GM19438 (cell line): Measurements from ENCODE around the gene TELO2.
"Not testable (repeated sequence)": the region's sequence is repeated elsewhere in the genome, so short reads cannot be mapped to it uniquely, and the experiment has no call there.

Experiments
- ATAC-seq: cut with Tn5 transposase; IDR thresholded peaks from one replicate; pipeline ENCODE4 v1.9.1; 2021; ENCODE audit warnings: low read depth; ENCODE audit not compliant: unreplicated experiment

TELO2 gene

GRCh38 chr16:1474796-1475551, 18.2 kb upstream of the TELO2 start, which contains the start of gene CLCN7:
Gene CLCN7, minus strand, starts transcription at chr16:1475028. Its CDS starts 54 bp downstream, at chr16:1474974.
- peak; percentile 77 for ATAC-seq

GRCh38 chr16:1475552-1476114, 17.5 kb upstream of the TELO2 start:
- ATAC-seq = no peak

- ATAC-seq = no peak
These were observed 16.1 kb upstream of the TELO2 start for GRCh38 chr16:1477033-1477432.

GRCh38 chr16:1478937-1479336, 14.2 kb upstream of the TELO2 start:
- not testable (repeated sequence) for ATAC-seq

DNA sequence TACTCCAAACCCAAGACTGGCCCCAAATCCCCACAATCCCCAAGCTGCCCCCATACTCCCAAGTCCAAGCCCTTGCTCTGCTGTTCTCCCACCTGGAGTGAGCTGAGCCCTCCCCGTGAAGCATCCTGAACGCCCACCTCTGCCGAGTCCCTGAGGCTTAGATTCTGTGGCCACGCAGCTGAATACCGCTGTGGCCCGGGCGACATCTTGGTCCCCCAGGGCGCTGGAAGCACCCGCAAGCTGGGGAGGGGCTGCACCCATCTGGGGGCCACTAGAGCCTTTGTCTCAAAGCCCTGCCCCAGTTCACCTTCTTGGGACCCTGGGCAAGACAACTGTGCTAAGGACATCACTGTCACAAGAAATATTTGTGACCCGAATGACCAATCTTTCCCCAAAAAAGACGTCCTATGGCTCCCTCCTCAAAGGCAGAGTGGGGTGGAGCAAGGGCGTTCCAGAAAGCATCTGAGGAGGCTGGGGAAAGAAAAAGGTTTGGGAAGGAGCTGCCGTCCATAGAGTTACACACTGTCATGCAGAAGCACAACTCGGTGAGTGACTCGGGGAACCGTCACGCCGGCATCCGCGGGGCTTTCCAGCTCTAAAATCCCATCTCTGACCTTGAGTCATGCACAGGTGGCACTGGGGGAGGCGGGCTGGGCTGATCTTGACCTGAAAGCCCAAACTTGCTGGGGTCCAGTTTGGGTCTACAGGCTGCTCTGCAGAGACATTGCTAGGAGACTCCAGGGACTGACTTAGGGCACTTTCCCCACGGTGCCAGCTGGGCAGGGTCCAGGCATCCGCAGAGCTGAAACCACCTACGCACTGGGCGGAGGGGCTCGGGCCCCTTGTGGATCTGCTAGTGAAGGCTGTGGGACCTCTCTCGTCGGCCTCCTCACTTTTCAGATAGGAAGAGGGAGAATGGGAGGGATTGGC, 11.0 kb upstream of the TELO2 start:
- ATAC-seq = no peak

DNA sequence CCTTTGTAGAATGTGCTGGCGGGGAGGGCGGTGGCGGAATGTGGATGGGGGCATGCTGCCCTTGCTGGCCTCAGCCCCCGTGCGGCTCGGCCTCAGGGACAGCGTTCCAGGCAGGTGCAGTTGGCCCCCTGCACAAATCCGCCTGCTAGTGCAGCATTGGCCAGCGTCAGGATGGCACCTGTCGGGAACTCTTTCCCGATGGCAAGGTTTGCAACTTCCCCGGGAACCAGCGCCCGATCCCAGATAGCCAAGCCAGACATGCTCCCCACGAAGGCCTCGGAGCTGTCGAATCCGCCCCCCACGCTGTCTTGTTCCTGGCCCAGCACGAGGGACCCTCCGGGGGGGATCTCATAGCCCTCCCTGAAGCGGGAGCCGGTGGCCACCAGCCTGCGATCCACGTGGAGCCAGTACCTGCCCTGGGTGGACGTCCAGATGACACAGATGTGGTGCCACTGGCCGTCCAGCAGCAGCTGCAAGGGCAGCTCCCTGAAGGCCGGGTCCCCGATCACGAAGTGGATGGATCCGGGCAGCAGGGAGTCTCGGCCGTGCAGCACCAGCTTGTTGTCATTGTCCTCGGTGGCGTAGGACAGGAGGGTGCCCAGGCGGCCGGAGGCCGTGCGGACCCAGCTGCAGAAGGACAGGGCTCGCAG, 7.2 kb upstream of the TELO2 start:
- no peak for ATAC-seq

DNA sequence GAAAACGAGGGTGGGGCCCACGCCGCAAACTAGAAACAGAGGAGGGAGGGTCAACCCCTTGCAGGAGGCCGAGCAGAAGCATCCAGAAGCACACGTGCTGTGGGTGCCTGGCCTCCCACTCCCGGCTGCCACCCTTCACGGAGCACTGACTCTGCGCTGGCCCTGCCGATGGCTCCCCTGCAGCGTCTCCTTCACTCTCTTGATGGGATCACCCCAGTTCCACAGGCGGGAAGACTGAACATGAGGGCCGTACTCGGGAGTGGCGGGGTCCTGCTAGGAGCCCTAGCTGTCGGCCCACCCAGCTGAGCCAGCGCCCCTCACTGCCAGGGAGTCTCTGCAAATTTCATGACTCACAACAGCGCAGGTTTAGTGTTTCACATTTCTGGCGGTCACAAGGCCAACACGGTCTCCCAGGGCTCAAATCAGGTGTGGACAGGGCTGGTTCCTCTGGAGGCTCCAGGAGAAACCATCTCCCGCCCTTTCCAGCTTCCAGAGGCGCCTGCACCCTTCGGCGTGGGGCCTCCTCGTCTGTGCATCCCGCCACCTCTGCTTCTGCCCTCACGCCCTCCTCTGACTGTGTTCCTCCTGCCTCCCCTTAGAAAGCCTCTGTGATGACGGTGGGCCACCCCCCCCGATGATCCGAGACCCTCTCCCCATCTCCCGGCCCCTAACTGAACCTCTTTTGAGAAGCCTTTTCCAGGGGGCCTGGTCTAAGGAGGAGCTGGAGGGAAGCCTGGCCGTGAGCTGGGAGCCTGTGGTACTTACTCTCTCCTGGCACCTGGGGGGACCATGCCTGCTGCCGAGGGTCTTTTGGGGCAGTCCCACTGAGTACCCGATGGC, 6.4 kb upstream of the TELO2 start:
- ATAC-seq = no peak

DNA sequence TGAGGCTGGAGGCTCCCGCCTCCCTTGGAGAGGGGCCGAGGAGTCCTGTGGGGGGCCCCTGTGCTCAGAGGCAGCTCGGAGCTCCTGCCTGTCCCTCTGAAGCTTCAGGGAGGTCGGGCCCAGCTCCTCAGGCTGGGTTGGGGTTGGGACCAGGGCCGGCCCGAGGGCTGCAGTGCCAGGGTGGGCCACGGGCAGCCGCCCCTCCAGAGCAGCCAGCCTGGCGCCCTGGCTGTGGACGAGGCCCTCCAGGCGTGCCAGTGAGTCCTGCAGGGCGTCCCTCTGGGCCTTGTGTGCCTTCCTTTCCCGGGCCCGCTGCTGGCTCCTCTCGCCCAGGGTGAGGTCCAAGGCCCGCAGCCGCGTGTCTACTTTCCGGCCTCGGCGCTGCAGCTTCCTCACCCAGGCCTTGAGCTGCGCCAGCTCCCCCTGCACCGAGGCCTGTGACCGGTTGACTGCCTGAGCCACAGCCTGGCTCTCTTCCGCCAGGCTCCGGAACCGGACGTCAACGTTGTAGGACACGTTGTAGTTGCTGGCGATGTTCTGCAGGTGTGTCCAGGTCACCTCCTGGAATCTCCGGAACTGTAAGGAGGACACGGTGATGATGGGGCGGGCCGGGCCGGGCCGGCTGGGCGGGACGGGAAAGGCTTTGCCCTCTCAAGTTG, 5.6 kb upstream of the TELO2 start:
- ATAC-seq = no peak

DNA sequence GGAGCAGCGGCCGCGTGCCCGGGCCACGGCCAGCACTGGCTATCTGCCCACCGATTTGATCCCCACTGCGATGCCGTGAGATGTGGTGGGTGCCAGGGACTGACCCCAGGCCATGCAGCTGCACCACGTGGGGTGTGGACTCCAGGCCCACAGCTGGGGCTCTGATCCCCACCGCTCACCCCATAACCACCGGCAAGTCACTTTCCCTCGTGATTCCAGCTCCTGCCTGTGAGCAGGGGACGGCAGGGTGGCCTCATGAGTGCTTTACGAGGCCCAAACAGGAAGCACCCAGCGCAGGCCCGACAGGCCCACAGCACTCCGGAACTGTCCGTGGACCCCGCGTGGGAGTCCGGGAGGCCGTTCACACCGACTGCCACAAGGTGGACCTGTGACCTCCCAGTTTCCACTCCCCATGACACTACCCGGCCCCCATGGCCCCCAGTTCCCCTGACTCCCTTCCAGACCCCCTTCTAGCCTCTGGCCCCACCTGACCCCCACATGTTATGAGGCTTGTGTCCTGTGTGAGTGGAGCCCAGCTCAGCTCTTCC, 5.0 kb upstream of the TELO2 start:
- no peak for ATAC-seq

GRCh38 chr16:1488619-1489018, 4.5 kb upstream of the TELO2 start, which contains the start of gene PTX4:
Gene PTX4, minus strand, starts transcription at chr16:1488944. Its CDS starts 35 bp downstream, at chr16:1488909.
- ATAC-seq = no peak

GRCh38 chr16:1489077-1489476, 4.1 kb upstream of the TELO2 start:
- ATAC-seq = no peak

GRCh38 chr16:1491327-1491726, 1.8 kb upstream of the TELO2 start:
- no peak for ATAC-seq

DNA sequence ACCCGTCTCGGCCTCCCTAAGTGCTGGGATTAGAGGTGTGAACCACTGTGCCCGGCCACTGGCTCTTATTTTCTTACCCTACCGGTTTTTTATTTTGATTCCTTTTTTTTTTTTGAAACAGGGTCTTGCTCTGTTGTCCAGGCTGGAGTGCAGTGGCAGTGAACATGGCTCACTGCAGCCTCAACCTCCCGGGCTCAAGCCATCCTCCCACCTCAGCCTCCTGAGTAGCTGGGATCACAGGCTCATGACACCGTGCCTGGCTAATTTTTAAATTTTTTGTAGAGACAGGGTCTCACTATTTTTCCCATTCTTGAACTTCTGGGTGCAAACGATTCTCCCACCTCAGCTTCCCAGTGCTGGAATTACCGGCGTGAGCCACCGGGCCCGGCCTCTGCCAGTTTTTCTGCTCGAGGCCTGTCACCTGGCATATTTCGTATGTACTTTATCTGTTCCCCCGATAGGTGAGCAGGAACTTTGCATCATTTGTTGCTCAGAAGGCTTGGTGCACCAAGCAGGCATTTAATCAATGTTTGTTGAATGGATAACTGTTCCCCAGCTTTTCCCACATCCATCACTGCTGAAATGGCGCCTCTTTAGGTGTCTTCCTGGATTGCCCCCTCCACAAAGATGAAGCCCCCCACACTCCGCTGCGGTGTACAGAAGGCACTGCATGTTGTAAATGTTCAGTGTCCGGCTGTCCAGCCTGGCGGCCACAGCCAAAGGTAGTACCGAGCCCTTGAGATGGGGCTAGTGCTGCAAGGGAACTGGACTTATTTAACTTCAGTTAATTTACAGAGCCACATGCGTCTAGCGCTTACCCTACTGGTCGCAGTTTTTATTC, 858 bp upstream of the TELO2 start:
- ATAC-seq = no peak

DNA sequence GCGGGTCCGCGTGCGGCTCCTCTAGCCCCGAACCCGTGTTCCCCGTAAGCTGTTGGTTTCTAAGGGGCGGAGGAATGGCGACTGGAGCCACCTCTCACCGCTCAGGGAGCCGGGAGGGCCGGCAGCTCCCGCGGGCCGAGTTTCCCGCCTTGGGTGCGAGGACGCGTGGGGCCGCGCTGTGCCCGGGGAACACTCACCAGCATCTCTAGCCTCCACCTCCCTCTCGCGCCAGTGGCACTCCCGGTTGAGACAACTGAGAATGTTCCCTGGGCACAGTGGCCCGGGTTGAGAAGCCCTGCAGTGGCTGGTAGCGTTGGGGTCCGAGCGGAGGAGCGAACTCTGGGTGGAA, 560 bp downstream of the TELO2 start:
- no peak for ATAC-seq

DNA sequence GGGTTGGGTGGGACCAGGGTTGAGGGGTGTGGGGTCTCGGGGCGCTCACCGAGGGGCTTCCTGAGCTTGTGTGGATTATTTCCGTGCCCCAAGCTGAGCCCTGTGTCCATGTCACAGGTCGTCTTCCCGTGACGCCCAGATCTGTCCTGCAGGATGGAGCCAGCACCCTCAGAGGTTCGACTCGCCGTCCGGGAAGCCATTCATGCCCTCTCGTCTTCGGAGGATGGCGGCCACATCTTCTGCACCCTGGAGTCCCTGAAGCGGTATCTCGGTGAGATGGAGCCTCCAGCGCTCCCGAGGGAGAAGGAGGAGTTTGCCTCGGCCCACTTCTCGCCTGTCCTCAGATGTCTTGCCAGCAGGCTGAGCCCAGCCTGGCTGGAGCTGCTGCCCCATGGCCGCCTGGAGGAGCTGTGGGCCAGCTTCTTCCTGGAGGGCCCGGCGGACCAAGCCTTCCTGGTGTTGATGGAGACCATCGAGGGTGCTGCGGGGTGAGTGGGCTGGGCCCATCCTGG, 1.0 kb downstream of the TELO2 start:
- no peak for ATAC-seq

GRCh38 chr16:1494711-1495110, 1.6 kb downstream of the TELO2 start:
- ATAC-seq = no peak

GRCh38 chr16:1495211-1495888, 2.2 kb downstream of the TELO2 start:
- no peak for ATAC-seq

DNA sequence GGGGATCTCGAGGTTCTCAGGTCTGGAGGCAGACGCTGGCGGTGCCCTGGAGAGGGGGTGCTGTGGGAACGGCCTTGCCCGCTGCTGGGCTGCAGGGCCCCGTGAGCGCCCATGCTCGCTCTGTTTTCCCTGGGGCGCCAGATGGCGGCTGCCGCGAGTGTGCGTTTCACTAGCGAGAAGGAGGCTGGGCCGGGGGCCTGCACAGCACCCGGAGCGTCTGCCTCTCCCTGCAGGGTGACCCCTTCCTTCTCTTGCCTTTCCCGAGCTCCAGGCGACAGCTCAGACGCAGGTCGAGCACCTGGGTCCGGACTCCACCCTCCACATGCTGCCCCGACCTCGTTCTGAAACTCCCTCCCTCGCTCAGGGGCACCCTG, 2.7 kb downstream of the TELO2 start:
- no peak for ATAC-seq
